LNCAP (cell line): ENCODE data around the gene CBX6.

ENCODE experiments used
- CTCF ChIP-seq: fragments of 450-650 bp; IDR thresholded peaks from 2 replicates; pipeline ENCODE4 v1.5.1; 2017; ENCODE audit warnings: mild to moderate bottlenecking

The CBX6 gene

GRCh38 chr22:38839686-38840085 is 32.3 kb downstream of the CBX6 start:
- no peak for TF ChIP-seq CTCF

GRCh38 chr22:38837414-38837928 is 34.5 kb downstream of the CBX6 start:
- no peak for TF ChIP-seq CTCF

GRCh38 chr22:38835888-38836301 is 36.1 kb downstream of the CBX6 start:
- no peak for TF ChIP-seq CTCF

- TF ChIP-seq CTCF, result no peak
Measured at GRCh38 chr22:38834991-38835390, 37.0 kb downstream of the CBX6 start.

GRCh38 chr22:38834215-38834953 is 37.6 kb downstream of the CBX6 start:
- no peak for TF ChIP-seq CTCF

- TF ChIP-seq CTCF, result no peak
Measured at GRCh38 chr22:38833061-38833460, 39.0 kb downstream of the CBX6 start.

GRCh38 chr22:38832005-38832978 is 39.7 kb downstream of the CBX6 start:
- no peak for TF ChIP-seq CTCF
